Right ventricle myocardium superior (tissue), 1 donor: ENCODE measurements around the gene LSP1. TPM values are rescaled to one million over a fixed set of nuclear protein-coding genes. Genes with fewer than 3 reads are reported as not detected.
A peak's percentile ranks its signal among the peaks of the same experiment; 100 is the strongest.

Experiments used
- ATAC-seq: fragments of 200-7000 bp; cut with Tn5 transposase; one replicate; pipeline ENCODE4 v1.9.1; 2020; ENCODE audit warnings: mild to moderate bottlenecking; ENCODE audit not compliant: poor library complexity
- DNase-seq: peaks from one replicate; pipeline ENCODE4 v3.0.0-alpha.2; 2020
- intact Hi-C: fragments of 100-400 bp; cut with DNase I; formaldehyde crosslinking; loops from one replicate; pipeline ENCODE4 v1.11.2; 2022
- total RNA-seq: library from RNA; stranded (reverse); fragmentation: NEBNext Ultra II Directional; extraction: Animal tissue kit (Norgen Biotek cat#: 25700); gene quantifications from one replicate; pipeline ENCODE4 v1.2.1, GENCODE V29; 2021
- donor health status: DM: no; HTN: yes; CAD: no; lungs with severe emphysema.

The LSP1 gene
- total RNA-seq, 1 donor from 2014 or later: 23.0 TPM

- peak; percentile 34 for DNase-seq
- no peak for ATAC-seq
- intact Hi-C loops: loop anchor here (5.0 kb wide), 1 partner anchor 39 kb away; no protein-coding TSS in a partner anchor
Measured at GRCh38 chr11:1843796-1844195, 9.1 kb upstream of the LSP1 start.

- intact Hi-C loops: loop anchor here (5.0 kb wide), 1 partner anchor 38 kb away; no protein-coding TSS in a partner anchor
- DNase-seq (peak; percentile 83), ATAC-seq (peak; percentile 23)
Measured at GRCh38 chr11:1844221-1845094, 8.4 kb upstream of the LSP1 start.

- DNase-seq (no peak), ATAC-seq (no peak)
- intact Hi-C loops: no loop called here
Measured at GRCh38 chr11:1845095-1845429, 7.8 kb upstream of the LSP1 start.

DNA sequence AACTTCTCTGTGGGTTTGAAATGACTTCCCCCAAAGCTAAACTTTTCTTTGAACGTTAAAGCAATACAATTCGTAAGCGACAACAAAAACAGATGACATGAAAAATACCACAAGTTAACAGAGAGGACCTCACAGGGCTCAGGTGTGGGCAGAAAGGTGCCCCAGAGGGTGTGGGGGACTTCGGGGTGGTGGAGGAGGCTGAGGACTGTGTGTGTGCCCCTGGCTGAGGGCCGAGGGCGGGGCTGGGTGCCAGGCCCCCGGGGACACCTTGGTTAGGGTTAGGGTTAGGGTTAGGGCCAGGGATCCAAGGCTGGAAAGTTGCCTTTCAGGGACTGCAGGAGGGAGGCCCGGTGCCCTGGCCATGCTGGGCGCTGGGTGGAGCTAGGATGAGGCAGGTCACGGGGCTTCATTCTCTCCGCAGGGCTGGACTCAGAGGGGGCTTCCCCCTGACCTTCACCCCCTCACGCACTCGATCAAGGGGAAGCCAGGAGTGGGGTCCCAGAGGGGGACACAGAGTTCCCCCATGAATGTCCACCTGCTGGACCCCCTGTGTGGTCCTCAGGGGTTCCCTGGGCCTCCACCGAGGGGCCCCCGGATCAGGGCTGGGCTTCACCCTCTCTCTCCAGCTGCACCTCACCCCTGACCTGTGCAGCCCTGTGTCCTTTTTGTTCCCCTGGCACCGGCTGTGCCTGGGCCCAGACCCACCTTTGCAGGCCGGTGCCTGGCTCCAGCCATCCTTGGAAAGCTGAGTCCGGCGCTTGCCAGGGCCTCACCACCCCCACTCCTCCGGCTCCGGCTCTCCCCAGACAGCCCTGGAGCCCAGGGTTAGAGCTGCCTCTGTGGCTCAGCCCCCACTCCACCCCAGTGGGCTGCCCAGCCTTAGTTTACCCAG, 7.1 kb upstream of the LSP1 start:
- intact Hi-C loops: no loop called here
- DNase-seq (no peak), ATAC-seq (no peak)

GRCh38 chr11:1846453-1846932, 6.4 kb upstream of the LSP1 start:
- no peak for ATAC-seq
- DNase-seq: no peak

DNA sequence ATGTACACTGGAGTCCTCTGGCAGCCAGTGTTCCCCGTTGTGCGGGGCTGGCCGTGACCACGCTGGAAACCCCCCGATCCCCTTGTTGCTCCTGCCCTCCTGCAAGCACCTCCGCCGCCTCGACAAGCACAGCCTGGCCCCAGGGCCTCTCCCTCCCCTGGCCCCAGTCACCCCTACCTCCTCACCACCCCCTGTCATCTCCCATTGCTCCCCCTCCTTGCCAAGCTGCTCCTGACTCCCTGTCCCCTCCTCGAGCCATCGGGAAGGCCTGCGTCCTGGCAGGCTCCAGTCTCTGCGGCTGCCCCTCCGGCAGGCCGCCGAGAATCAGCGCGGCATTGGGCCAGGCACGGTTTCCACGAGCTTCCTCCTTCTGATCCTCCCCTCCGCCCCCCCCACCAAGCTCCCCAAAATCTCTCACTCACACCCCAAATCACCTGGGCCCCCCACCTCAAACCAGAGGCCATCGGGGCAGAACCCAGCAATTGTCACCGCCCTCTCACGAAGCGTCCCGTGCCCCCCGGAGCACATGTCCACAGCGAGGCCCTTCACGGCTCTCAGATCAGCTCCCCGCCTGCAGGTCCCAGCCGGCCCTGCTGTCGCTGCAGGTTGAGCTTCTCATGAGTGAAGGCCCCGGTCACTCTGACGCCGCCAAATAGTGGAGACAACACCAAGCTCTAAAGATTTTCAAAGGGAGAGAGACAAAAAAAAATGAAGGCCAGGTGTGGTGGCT, 5.7 kb upstream of the LSP1 start:
- ATAC-seq (no peak), DNase-seq (no peak)
- intact Hi-C loops: no loop called here

More at GRCh38 chr11:1846453-1846932, 6.4 kb upstream of the LSP1 start:
- intact Hi-C loops: no loop called here

- no peak for DNase-seq
- ATAC-seq: no peak
- intact Hi-C loops: no loop called here
Measured at GRCh38 chr11:1847926-1848639, 4.8 kb upstream of the LSP1 start.

DNA sequence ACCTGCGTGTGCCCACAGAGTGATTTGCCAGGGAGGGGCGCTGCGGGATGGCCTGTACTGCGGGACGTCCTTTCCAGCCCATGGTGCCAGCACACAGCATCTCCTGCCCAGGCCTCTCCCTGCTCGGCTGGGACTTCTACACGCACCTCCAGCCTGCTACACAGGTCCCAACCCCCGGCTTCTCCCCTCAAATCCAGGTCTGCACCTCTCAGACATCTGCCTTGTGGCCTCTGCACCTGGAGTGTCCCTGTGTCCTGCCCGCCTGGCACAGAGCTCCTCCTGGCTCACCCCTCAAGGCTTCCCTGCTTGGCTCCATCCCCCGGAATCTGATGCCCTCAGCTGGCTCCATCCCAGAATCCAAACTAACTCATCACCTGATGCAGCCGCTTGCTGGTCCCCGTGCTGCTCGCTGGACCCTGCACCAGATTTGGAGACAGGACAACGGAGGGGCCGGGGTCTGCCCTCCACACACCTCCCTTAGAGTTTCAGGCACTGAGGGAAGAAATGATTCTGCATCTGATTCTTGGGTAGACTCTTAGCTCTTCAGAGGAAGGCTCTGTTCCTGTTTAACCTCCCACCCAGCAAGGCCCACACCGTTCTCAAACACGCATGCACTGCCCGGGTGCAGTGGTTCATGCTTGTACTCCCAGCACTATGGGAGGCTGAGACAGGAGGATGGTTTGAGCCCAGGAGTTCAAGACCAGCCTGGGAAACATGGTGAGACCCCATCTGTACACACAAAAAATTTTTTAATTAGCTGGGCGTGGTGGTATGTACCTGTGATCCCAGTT, 4.0 kb upstream of the LSP1 start:
- DNase-seq (no peak), ATAC-seq (no peak)

DNA sequence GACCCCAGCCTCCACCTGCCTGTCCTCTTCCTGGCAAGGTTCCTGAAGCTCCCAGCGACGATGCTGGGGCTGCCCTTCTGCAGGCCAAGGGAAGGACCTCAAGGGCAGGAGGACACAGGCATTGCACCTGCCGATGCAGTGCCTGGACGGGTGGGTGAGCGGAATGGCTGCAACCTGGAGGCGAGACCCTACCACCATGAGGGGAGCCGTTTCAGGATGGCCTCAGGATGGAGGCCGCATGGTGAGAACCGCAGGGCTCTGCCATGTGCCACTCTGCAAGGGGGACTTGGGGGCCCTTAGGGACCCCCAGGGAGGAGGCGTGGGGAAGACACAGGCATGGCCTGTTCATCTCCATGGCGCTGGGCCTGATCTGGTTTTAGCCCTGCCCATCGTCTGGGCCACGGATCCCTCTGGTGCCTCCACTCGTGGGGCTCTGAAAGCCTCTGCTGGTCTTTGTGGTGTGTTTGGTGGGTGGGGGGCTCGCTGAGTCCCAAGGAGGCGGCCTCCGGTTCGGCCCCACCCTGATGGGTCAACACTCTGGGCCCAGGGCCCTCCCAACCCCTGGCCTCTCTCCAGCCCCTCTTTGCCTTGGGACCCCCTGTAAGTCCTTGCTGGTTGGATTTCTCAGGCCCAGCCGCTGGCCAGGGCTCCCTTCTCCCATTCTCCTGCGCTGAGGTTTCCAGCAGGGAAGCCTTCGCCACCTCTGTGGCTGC, 1.3 kb upstream of the LSP1 start:
- intact Hi-C loops: no loop called here
- ATAC-seq (no peak), DNase-seq (no peak)

More for the DNA sequence above, 4.0 kb upstream of the LSP1 start:
- intact Hi-C loops: no loop called here

DNA sequence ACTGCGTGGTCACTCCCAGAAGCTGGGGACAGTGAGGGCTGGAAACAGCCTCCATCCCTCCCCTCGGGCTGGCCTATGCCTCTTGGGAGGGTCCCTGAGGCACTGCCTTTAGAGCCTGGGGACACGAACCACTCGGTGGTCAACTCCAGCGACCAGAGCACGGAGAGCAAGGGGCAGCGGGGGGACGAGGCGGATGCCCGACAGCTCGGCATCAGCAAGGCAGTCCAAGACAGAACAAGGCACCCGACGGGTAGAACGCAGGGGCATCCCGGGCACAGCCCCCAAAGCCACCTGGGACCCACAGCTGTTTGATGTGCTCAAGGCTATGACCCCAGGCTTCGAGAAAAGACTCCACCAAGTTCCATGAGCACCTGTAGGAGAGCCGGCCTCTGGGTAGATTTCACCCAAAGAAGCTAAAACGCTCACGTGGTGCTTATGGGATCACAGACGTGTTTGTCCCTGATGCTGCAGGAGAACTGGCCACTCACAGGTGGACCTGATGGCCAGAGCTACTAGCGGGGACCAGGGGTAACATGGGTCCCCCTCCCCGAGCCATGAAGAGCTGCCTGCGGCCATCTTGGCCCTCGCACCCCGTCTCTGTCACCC, 510 bp upstream of the LSP1 start:
- no peak for ATAC-seq
- no peak for DNase-seq
- intact Hi-C loops: no loop called here

- ATAC-seq (no peak), DNase-seq (no peak)
- intact Hi-C loops: no loop called here
Measured at GRCh38 chr11:1853376-1854131, 670 bp downstream of the LSP1 start.

DNA sequence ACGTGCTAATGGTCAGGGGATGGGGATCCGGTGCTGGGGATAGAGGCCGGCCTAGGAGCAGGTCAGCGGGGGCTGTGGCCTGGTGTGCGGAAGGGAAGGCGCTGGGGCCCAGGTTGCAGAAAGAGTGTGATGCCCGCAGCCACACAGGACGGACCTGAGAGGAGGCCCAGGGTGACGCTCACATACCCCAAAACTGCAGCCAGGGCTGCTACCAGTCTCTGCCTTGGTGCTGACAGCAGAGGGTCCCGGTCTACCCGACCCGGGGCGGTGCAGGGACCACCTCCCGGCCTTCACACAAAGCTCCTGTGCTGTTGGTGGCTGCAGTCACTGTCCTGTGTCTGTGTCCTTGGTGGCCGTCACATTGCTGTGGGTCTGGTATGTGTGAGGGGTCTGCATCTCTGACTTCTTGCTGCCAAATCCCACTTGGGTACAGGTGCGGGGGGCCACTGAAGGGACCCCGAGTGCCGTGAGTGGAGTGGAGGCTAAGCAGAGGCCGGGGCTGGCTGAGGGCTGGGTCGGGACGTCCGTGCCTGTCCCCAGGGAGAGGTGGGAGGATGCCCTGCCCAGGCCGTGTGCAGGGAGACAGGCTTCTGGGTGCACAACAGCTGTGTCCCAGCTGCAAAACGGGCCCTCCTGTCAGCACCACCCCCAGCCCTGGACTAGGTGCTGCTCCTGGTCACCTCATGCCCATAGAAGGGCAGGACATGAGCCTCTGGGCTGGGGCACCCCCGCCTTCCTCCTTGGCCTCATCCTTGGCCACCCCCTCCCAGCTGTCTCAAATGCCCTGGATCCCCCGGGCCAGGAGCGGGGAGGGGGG, 1.5 kb downstream of the LSP1 start:
- DNase-seq (no peak), ATAC-seq (no peak)
- intact Hi-C loops: no loop called here

- ATAC-seq (no peak), DNase-seq (no peak)
- intact Hi-C loops: no loop called here
Measured at GRCh38 chr11:1854949-1855885, 2.3 kb downstream of the LSP1 start.

GRCh38 chr11:1855886-1856265, 3.0 kb downstream of the LSP1 start:
- no peak for DNase-seq
- no peak for ATAC-seq
- intact Hi-C loops: no loop called here
